Measurements from ENCODE around the gene STUB1. TPM values are rescaled to one million over a fixed set of nuclear protein-coding genes. Genes with fewer than 3 reads are reported as not detected.

Gene STUB1
- total and polyA plus RNA-seq, 2 of the 8 experiments (the other 6 are each of a cell fraction or from before 2014, with no cell fraction given), result 89.9 to 103 TPM

DNA sequence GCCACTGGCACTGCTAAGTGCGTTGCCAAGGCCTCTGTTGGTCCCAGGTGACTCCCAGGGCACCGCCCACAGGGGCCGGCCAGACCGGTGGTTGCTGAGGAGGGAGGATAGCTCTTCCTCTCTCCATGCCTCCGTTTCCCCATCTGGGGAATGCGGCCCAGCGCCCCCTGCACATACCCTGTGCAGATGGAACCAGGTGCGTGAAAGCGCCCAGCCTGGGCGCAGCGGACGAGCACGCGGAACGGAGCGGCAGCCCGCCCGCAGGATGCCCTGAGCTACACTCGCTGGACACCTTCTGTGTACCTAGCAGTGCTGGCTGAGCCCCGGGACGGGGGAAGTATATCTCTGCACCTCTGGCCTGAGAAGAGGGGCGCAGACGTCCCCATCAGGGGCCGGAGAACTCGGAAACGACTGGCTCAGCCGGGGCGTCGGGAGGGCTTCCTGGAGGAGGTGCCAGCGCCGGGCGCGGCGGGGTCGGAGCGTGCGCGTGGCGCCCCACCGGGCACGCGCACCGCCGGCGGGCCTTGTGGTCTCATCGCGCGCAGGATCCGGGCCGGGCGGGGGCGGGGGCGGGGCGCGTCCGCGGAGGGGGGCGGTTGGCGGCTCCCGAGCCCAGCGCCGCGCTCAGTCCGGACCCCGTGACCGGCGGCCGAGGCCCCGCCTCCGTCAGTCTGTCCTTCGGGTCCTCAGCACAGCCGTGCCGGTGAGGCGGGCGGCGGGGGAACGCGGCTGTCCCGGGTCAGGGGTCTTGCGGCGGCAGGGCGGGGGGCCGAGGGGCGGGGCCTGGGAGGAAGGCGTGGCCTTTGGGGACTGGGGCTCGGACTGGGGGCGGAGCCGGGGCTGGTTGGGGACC is 46.5 kb downstream of the STUB1 start, which contains the start of the genes CCDC78 and HAGHL (continued):
- no peak for TF ChIP-seq ZNF274 (IDR thresholded peaks at IDR 0.05; ENCODE audit: borderline replicate concordance, extremely low read depth, low read length)
- no peak for TF ChIP-seq NRF1 (IDR thresholded peaks at IDR 0.05; ENCODE audit: low read depth, low read length)
- TF ChIP-seq BRCA1 (IDR thresholded peaks at IDR 0.05; ENCODE audit: low read depth, low read length), result no peak
- no peak for TF ChIP-seq KDM4A (IDR thresholded peaks at IDR 0.05; ENCODE audit: low read depth, low read length, severe bottlenecking)
- no peak for TF ChIP-seq POU5F1 (IDR thresholded peaks at IDR 0.05; ENCODE audit: low read depth, low read length)
- no peak for TF ChIP-seq GTF2F1 (IDR thresholded peaks at IDR 0.05; ENCODE audit: borderline replicate concordance, low read depth, low read length)
- TF ChIP-seq FOSL1 (IDR thresholded peaks at IDR 0.05; ENCODE audit: insufficient read depth, low read depth, low read length), result no peak
- TF ChIP-seq HDAC6 (IDR thresholded peaks at IDR 0.05; ENCODE audit: low read depth, low read length), result no peak
- TF ChIP-seq RFX5 (IDR thresholded peaks at IDR 0.05; ENCODE audit: borderline replicate concordance, low read depth, low read length), result no peak
- TF ChIP-seq CREB1 (IDR thresholded peaks at IDR 0.05), result no peak
- TF ChIP-seq PHF8 (conservative IDR thresholded peaks at IDR 0.05; ENCODE audit: low read depth, low read length), result no peak
- no peak for TF ChIP-seq RAD21 (IDR thresholded peaks at IDR 0.05 in 1 of 2, conservative IDR thresholded peaks at IDR 0.05 in 1 of 2; ENCODE audit: low read depth in 2 of 2, low read length in 2 of 2)
- TF ChIP-seq, protein P1, sequence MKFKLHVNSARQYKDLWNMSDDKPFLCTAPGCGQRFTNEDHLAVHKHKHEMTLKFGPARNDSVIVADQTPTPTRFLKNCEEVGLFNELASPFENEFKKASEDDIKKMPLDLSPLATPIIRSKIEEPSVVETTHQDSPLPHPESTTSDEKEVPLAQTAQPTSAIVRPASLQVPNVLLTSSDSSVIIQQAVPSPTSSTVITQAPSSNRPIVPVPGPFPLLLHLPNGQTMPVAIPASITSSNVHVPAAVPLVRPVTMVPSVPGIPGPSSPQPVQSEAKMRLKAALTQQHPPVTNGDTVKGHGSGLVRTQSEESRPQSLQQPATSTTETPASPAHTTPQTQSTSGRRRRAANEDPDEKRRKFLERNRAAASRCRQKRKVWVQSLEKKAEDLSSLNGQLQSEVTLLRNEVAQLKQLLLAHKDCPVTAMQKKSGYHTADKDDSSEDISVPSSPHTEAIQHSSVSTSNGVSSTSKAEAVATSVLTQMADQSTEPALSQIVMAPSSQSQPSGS (IDR thresholded peaks at IDR 0.05; ENCODE audit: low read length), result no peak
- TF ChIP-seq CHD2 (IDR thresholded peaks at IDR 0.05; ENCODE audit: low read length), result no peak
- TF ChIP-seq EGR1 (IDR thresholded peaks at IDR 0.05; ENCODE audit: borderline replicate concordance, low read depth, low read length), result no peak
- no peak for TF ChIP-seq TAF1 (IDR thresholded peaks at IDR 0.05; ENCODE audit: low read depth, low read length)
- TF ChIP-seq TCF12 (IDR thresholded peaks at IDR 0.05; ENCODE audit: low read depth, low read length), result no peak
